IMR-90 (cell line): ENCODE measurements around the gene EEF2K. TPM values are rescaled to one million over a fixed set of nuclear protein-coding genes. Genes with fewer than 3 reads are reported as not detected.

Experiments used
- ATAC-seq: fragments of 200-7000 bp; cut with Tn5 transposase; 2 replicates; pipeline ENCODE4 v1.9.1; 2020; ENCODE audit warnings: low read depth, mild to moderate bottlenecking, moderate library complexity
- BruUV-seq: library from RNA; stranded (reverse); fragments of 400-500 nt; replicated peaks from 2 replicates; lab custom pipeline; 2021; lab: Mats Ljungman, UMichigan
- CTCF ChIA-PET: fragments of 300-600 bp; formaldehyde crosslinking; extraction: SDS; loops from one replicate; lab custom pipeline; 2021; ENCODE audit warnings: antibody characterized with exemption; lab: Yijun Ruan, JAX
- POLR2A ChIA-PET: fragments of 300-600 bp; sonication (Branson Sonifier 250); formaldehyde crosslinking; loops from one replicate; lab custom pipeline; 2022; ENCODE audit warnings: antibody characterized with exemption; ENCODE audit not compliant: unreplicated experiment; lab: Charles Lee
- DNase-seq: peaks from one replicate; pipeline ENCODE4 v3.0.0; 2013
- H2AFZ ChIP-seq: replicated peaks from 2 replicates; pipeline ENCODE3; 2013; ENCODE audit warnings: low read length, mild to moderate bottlenecking; ENCODE audit not compliant: poor library complexity
- H2AK5ac ChIP-seq: 2 replicates; pipeline ENCODE4 v1.6.1; 2013; ENCODE audit warnings: low read depth, low read length, inconsistent platforms
- H2AK9ac ChIP-seq: replicated peaks from 2 replicates; pipeline ENCODE3; 2013; ENCODE audit warnings: mild to moderate bottlenecking, low read depth, low read length, moderate library complexity; ENCODE audit not compliant: poor library complexity
- H2BK120ac ChIP-seq: 2 replicates; pipeline ENCODE4 v1.6.1; 2013; ENCODE audit warnings: low read depth, low read length, inconsistent platforms
- H2BK15ac ChIP-seq: 3 replicates; pipeline ENCODE4 v1.6.1; 2013; ENCODE audit warnings: low read depth, low read length, inconsistent platforms
- H2BK20ac ChIP-seq: 2 replicates; pipeline ENCODE4 v1.6.1; 2013; ENCODE audit warnings: low read depth, mild to moderate bottlenecking, inconsistent platforms, low read length, moderate library complexity
- H2BK5ac ChIP-seq: 2 replicates; pipeline ENCODE4 v1.6.1; 2013; ENCODE audit warnings: mild to moderate bottlenecking, low read depth, low read length, inconsistent platforms; ENCODE audit not compliant: poor library complexity, severe bottlenecking
- H3K14ac ChIP-seq: replicated peaks from 2 replicates; pipeline ENCODE4 v1.6.1; 2013; ENCODE audit warnings: low read depth, low read length, inconsistent platforms
- H3K18ac ChIP-seq: 2 replicates; pipeline ENCODE4 v1.6.1; 2013; ENCODE audit warnings: low read depth, low read length, control low read depth
- H3K23ac ChIP-seq: 2 replicates; pipeline ENCODE4 v1.6.1; 2013; ENCODE audit warnings: low read depth, low read length, inconsistent platforms
- H3K27ac ChIP-seq: 2 replicates; pipeline ENCODE4 v1.5.1; 2013; ENCODE audit warnings: mild to moderate bottlenecking, control low read depth, low read length; ENCODE audit not compliant: insufficient read depth
- H3K27me3 ChIP-seq: 2 replicates; pipeline ENCODE4 v1.6.1; 2013; ENCODE audit warnings: low read length; ENCODE audit not compliant: control insufficient read depth, insufficient read depth
- H3K36me3 ChIP-seq: 2 replicates; pipeline ENCODE4 v1.6.1; 2013; ENCODE audit warnings: low read length, mixed read lengths; ENCODE audit not compliant: control insufficient read depth, insufficient read depth
- H3K4ac ChIP-seq: 2 replicates; pipeline ENCODE4 v1.6.1; 2013; ENCODE audit warnings: low read depth, low read length, inconsistent platforms
- H3K4me1 ChIP-seq: 2 replicates; pipeline ENCODE4 v1.6.1; 2013; ENCODE audit warnings: low read length, mixed read lengths; ENCODE audit not compliant: control insufficient read depth, insufficient read depth
- H3K4me2 ChIP-seq: 2 replicates; pipeline ENCODE4 v1.6.1; 2013; ENCODE audit warnings: low read depth, mild to moderate bottlenecking, control low read depth, low read length, moderate library complexity
- H3K4me3 ChIP-seq: 2 replicates; pipeline ENCODE4 v1.5.1; 2013; ENCODE audit warnings: low read depth, mild to moderate bottlenecking, control low read depth, low read length, moderate library complexity; ENCODE audit not compliant: insufficient read depth
- H3K56ac ChIP-seq: 2 replicates; pipeline ENCODE4 v1.6.1; 2013; ENCODE audit warnings: low read length, inconsistent platforms; ENCODE audit not compliant: insufficient read depth; ENCODE audit errors: extremely low read depth
- H3K79me1 ChIP-seq, 2 experiments: 2 replicates each; pipeline ENCODE4 v1.6.1; 2013; ENCODE audit warnings: low read length in 2 of 2, inconsistent platforms in 1 of 2, low read depth in 1 of 2
- H3K9ac ChIP-seq: 2 replicates; pipeline ENCODE4 v1.6.1; 2013; ENCODE audit warnings: low read depth, low read length, control low read depth
- H3K9me1 ChIP-seq: 2 replicates; pipeline ENCODE4 v1.6.1; 2013; ENCODE audit warnings: low read length, inconsistent platforms; ENCODE audit not compliant: insufficient read depth
- H3K9me3 ChIP-seq: 2 replicates; pipeline ENCODE4 v1.6.1; 2013; ENCODE audit warnings: low read length; ENCODE audit not compliant: control insufficient read depth, insufficient read depth
- H4K20me1 ChIP-seq: 2 replicates; pipeline ENCODE4 v1.6.1; 2013; ENCODE audit warnings: low read length, inconsistent platforms; ENCODE audit not compliant: insufficient read depth
- H4K5ac ChIP-seq: 2 replicates; pipeline ENCODE4 v1.6.1; 2013; ENCODE audit warnings: mild to moderate bottlenecking, low read depth, low read length, control low read depth
- H4K8ac ChIP-seq, 2 experiments: 2 replicates each; pipeline ENCODE4 v1.6.1; 2013; ENCODE audit warnings: low read depth in 2 of 2, low read length in 2 of 2, control low read depth in 1 of 2, inconsistent platforms in 1 of 2
- H4K91ac ChIP-seq: 2 replicates; pipeline ENCODE4 v1.6.1; 2013; ENCODE audit warnings: low read depth, low read length, inconsistent platforms; ENCODE audit not compliant: insufficient read depth
- MAFK ChIP-seq: IDR thresholded peaks from 2 replicates; pipeline ENCODE4 v1.6.1; 2012; ENCODE audit warnings: low read depth, low read length, improper control_type of control experiment
- MAZ ChIP-seq: IDR thresholded peaks from 2 replicates; pipeline ENCODE4 v1.6.1; 2012; ENCODE audit warnings: low read depth, mild to moderate bottlenecking, low read length, improper control_type of control experiment, moderate library complexity, borderline replicate concordance
- MXI1 ChIP-seq: IDR thresholded peaks from 2 replicates; pipeline ENCODE4 v1.6.1; 2012; ENCODE audit warnings: low read depth, mild to moderate bottlenecking, low read length, moderate library complexity, borderline replicate concordance
- NFE2L2 ChIP-seq: fragments of 150-350 bp; IDR thresholded peaks from 2 replicates; pipeline ENCODE4 v1.6.1; 2016; ENCODE audit warnings: low read depth, mild to moderate bottlenecking, low read length
- RFX5 ChIP-seq: IDR thresholded peaks from 2 replicates; pipeline ENCODE4 v1.8.0; 2012; ENCODE audit warnings: low read depth, mild to moderate bottlenecking, low read length, moderate library complexity
- SMC3 ChIP-seq: fragments of 150-350 bp; IDR thresholded peaks from 2 replicates; pipeline ENCODE4 v1.6.1; 2016; ENCODE audit warnings: low read depth, mild to moderate bottlenecking, antibody characterized with exemption, low read length, moderate library complexity
- WGBS, 2 experiments: methylation state at CpG; one replicate each; pipeline versions ENCODE4 v1.1.5 to v1.1.7; 2013; ENCODE audit warnings: missing lambda C conversion rate in 2 of 2; ENCODE audit not compliant: insufficient read length in 1 of 2; ENCODE audit errors: extremely low coverage in 2 of 2; 5-methylcytosine and 5-hydroxymethylcytosine counted together
- dilution Hi-C: fragments of 300-500 bp; cut with HindIII; formaldehyde crosslinking; loops from one replicate; pipeline ENCODE4 v1.14.3; 2018; ENCODE audit warnings: low sequenced_read_pairs; ENCODE audit not compliant: unreplicated experiment
- in situ Hi-C: fragments of 300-500 bp; cut with MboI; formaldehyde crosslinking; loops from 3 replicates; pipeline ENCODE4 v1.14.3; 2019; ENCODE audit warnings: low sequenced_read_pairs, inconsistent platforms, mixed read lengths
- intact Hi-C: fragments of 100-400 bp; cut with micrococcal nuclease; formaldehyde crosslinking; loops from 2 replicates; pipeline ENCODE4 v1.10.0; 2022
- polyA plus RNA-seq, 3 experiments: library from polyadenylated mRNA; depleted of rRNA; stranded (reverse); fragments of >200 nt; gene quantifications; 2 replicates each; pipeline ENCODE4 v1.2.3, GENCODE V29; 2012; ENCODE audit warnings: low replicate concordance in 1 of 3
- total RNA-seq: library from RNA; depleted of rRNA; stranded (reverse); fragments of >200 nt; gene quantifications from 2 replicates; pipeline ENCODE4 v1.2.3, GENCODE V29; 2012

The EEF2K gene
- total and polyA plus RNA-seq, 2 of the 4 experiments (the other 2 are of a cell fraction), result 9.7 to 16.5 TPM

DNA sequence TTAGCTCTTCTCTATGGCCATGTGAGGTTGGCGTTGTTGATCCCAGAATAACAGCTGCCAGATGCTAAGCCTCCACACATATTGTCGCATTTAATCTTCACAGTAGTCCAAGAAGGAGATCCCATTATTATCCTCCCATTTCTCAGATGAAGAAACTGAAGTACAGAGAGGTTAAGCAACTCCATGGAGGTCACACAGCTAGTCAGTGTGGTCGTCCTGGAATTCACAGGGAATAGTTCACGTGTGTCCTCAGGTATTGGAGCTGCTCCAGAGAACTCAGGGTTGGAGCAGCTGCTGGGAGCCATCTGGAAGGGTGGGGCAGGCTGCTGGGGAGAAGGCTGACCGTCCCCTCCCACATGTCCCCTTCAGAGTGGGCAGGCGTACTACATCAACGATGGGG lies 24.2 kb upstream of the EEF2K start:
- intact Hi-C loops (no loop called here), dilution Hi-C loops (no loop called here), in situ Hi-C loops (loop anchor here (5.0 kb wide), 3 partner anchors 35 to 185 kb away; partner anchors contain the start of gene VWA3A)
- no peaks in the 10 kb centered on the region for H3K9me1 ChIP-seq
- H3K79me1 ChIP-seq, result no peaks in the 10 kb centered on the region
- no peak overlapping the region for H3K23ac ChIP-seq
- no peaks in the 10 kb centered on the region for H3K4me1 ChIP-seq
- H3K14ac ChIP-seq, result no peak overlapping the region
- no peak overlapping the region for H2BK5ac ChIP-seq
- BruUV-seq, result no TSS peak
- DNase-seq (no peak), ATAC-seq (no peak)
- H3K4me2 ChIP-seq, result no peak overlapping the region
- no peak overlapping the region for H4K8ac ChIP-seq
- ChIA-PET CTCF (no interaction called here), POLR2A (no interaction called here)
- no peaks in the 10 kb centered on the region for H4K20me1 ChIP-seq
- no peaks in the 10 kb centered on the region for H3K9me3 ChIP-seq
- TF ChIP-seq RFX5, result no peak
- TF ChIP-seq NFE2L2, result no peak
- no peak for TF ChIP-seq SMC3
- TF ChIP-seq MAZ, result no peak
- TF ChIP-seq MXI1, result no peak
- no peak for TF ChIP-seq MAFK
- H3K4ac ChIP-seq, result no peak overlapping the region
- no peak overlapping the region for H3K18ac ChIP-seq
- no peak overlapping the region for H3K9ac ChIP-seq
- no peak overlapping the region for H4K91ac ChIP-seq
- H2AK5ac ChIP-seq, result no peak overlapping the region
- H2BK15ac ChIP-seq, result no peak overlapping the region
- H4K5ac ChIP-seq, result no peak overlapping the region
- no peak overlapping the region for H2AK9ac ChIP-seq
- H2BK120ac ChIP-seq, result no peak overlapping the region
- H3K4me3 ChIP-seq, result no peak overlapping the region
- WGBS, 2 experiments, result no CpG with 5 or more reads among the region's 7 CpGs
- H3K56ac ChIP-seq, result no peak overlapping the region
- H3K27me3 ChIP-seq, result peaks cover 25% of the 10 kb centered on the region
- no peak overlapping the region for H3K27ac ChIP-seq
- no peaks in the 10 kb centered on the region for H3K36me3 ChIP-seq
- no peak overlapping the region for H2AFZ ChIP-seq
- no peak overlapping the region for H2BK20ac ChIP-seq
